HG03521 (cell line): ENCODE results near the gene SUCLA2.
"Not testable (repeated sequence)": the region's sequence is repeated elsewhere in the genome, so short reads cannot be mapped to it uniquely, and the experiment has no call there.

Source experiments
- ATAC-seq: cut with Tn5 transposase; IDR thresholded peaks from one replicate; pipeline ENCODE4 v1.9.1; 2021; ENCODE audit warnings: mild to moderate bottlenecking, moderate library complexity; ENCODE audit not compliant: unreplicated experiment

SUCLA2 gene

GRCh38 chr13:48001114-48001881 lies at the start of gene SUCLA2:
Gene SUCLA2, minus strand, starts transcription at chr13:48001273. Its CDS starts 4 bp downstream, at chr13:48001269.
- ATAC-seq: peak; percentile 98

GRCh38 chr13:48050550-48050949 lies 49.5 kb upstream of the SUCLA2 start:
- ATAC-seq: no peak

GRCh38 chr13:48043789-48044503 lies 42.9 kb upstream of the SUCLA2 start:
- ATAC-seq: no peak

- ATAC-seq: no peak
Measured at GRCh38 chr13:48042894-48043293, 41.8 kb upstream of the SUCLA2 start.

GRCh38 chr13:48040896-48041295 lies 39.8 kb upstream of the SUCLA2 start:
- ATAC-seq: no peak

GRCh38 chr13:48040049-48040448 lies 39.0 kb upstream of the SUCLA2 start:
- no peak for ATAC-seq

DNA sequence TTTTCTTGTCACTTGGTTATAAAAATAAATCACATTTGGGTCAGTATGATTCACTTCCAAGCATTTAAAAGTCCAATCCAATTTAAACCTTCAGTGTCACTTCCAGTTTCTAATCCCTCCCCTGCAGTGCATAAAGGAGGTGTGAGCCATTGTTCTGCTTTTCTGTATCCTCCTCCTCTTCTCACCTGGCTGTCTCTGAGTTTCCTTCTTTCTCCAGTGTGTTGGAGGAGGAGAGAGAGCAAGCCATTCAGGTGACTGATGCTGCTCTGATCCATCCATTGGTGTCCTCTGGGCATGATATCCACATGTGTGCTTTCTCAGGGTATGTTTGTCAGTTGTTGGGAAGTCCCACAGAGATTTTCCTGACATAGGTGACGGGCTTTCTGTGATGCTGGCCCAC lies 37.7 kb upstream of the SUCLA2 start:
- no peak for ATAC-seq

DNA sequence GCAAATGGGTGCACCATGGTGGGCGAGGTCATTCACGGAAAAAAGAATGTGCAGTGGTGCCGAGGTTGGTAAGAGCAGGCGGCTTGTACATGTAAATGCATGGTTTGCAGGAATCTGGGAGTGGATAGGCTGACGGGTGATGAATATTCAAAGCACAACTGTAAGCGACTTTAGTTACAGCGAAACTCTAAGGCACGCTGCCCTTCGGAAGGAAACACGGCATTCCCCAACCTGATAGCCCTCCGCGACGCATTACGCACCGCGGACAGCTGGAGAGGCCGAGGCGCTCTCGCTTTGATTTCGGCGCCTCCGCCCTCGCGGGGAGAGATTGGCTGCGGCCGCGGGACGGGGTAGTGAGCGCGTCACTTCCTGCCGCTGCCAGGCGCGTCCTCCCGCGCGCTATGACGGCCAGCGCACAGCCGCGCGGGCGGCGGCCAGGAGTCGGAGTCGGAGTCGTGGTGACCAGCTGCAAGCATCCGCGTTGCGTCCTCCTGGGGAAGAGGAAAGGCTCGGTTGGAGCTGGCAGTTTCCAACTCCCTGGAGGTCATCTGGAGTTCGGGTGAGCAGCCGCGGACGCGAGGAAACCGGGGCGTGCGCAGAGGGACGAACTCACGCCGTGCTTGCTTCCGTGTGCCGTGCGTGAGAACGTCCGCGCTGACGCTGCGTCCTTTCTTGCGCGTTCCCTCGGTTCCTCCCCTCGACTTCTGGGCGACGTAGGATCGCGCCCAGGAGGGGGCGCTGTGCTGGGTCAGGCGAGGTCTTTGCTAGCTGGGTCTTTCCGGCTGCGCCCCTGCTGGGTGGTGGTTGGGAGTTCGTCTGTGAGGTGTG lies 36.5 kb upstream of the SUCLA2 start, which contains the start of gene NUDT15:
NUDT15 (plus strand) TSS at position 381 of the 828 bp plus-strand sequence; CDS start at position 402, 21 bp downstream.
- peak; percentile 91 for ATAC-seq

DNA sequence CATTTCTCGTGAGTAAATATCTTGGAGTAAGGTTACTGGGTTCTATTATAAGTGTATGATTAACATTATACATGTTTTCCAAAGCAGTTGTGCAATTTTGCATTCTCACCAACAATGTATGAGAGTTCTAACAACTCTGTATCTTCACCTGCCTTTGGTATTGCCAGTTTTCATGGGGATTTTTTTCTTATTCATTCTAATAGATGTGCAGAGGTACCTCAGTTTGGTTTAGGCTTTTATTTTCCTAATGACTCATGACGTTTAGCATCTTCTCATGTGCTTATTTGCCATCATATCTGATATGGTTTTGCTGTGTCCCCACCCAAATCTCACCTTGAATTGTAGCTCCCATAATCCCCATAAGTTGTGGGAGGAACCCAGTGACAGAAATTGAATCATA lies 28.8 kb upstream of the SUCLA2 start:
- no peak for ATAC-seq

DNA sequence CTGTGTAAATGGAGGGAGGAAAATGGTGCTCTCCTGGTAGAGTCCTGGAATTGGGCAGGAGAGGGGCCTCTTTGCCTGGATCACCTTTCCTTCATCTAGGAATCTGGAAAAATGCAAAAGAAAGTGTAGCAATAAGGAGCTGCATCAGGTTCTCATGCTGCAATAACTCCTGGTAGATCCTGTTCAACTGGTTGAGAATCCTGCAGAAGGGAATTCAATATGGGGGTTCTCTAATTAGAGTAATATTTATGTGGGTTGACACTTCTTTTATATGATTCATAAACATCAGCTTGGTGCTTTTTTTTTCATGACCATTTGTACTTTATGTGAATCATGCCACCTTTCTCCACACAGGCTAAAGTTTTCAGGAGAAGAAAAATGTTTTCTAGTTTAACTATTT lies 27.0 kb upstream of the SUCLA2 start:
- no peak for ATAC-seq

GRCh38 chr13:48019796-48020195 lies 18.7 kb upstream of the SUCLA2 start:
- ATAC-seq: no peak

- no peak for ATAC-seq
Measured at GRCh38 chr13:48018637-48019036, 17.6 kb upstream of the SUCLA2 start.

DNA sequence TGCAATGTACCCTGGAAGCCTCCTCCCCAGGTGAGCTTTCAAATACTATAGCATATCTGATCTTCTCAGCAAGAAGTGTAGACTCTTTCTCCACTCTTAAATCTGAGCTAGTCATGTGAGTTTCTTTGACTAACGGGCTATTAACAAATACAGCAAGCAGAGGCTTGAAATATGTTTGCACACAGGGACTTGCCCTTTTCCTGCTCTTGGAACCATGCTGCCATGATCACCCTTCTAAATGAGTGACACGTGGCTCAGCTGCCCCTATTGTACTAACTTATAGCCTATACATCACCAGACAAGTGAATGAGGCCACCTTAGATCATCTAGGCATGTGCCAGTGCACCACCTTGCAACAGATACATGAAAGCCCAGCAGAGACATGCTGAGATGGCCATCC lies 13.3 kb upstream of the SUCLA2 start:
- ATAC-seq: no peak

- ATAC-seq: no peak
Measured at GRCh38 chr13:48012668-48013067, 11.6 kb upstream of the SUCLA2 start.

- ATAC-seq: no peak
Measured at GRCh38 chr13:48010698-48011097, 9.6 kb upstream of the SUCLA2 start.

DNA sequence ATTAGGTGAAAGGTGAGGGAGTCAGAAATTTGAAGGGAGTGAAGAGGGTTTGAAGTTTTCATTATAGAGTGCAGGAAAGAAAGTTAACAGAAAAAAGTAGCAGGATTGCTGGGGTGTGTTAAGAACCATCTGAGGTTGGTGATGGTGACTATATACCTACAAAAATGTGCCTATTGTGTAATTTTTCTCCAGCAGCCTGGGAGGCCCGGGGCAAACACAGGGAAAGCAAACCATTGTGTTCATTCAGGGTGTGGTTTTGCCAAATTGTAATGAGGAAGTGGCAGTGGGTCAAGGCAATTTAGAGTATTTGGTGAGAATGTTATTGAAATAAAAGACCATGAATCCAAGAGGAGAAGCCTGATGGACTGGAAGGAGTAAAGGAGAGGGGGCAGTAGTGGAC lies 8.2 kb upstream of the SUCLA2 start:
- ATAC-seq: no peak

GRCh38 chr13:48006396-48006795 lies 5.3 kb upstream of the SUCLA2 start:
- no peak for ATAC-seq

- ATAC-seq: no peak
Measured at GRCh38 chr13:48004201-48004600, 3.1 kb upstream of the SUCLA2 start.

DNA sequence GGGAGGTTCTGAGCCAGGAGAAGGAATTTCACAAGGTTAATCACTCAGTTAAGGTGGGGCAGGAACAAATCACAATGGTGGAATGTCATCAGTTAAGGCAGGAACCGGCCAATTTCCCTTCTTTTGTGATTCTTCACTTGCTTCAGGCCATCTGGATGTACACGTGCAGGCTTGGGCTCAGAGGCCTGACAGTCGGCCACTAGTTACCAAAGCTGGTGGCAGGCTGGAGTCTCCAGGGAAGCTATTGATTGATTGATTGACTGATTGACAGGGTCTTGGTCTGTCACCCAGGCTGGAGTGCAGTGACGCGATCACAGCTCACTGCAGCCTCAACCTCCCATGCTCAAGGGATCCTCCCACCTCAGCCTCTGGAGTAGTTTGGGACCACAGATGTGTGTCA lies 926 bp upstream of the SUCLA2 start:
- not testable (repeated sequence) for ATAC-seq

GRCh38 chr13:48000559-48001113 lies 437 bp downstream of the SUCLA2 start:
- ATAC-seq: no peak

DNA sequence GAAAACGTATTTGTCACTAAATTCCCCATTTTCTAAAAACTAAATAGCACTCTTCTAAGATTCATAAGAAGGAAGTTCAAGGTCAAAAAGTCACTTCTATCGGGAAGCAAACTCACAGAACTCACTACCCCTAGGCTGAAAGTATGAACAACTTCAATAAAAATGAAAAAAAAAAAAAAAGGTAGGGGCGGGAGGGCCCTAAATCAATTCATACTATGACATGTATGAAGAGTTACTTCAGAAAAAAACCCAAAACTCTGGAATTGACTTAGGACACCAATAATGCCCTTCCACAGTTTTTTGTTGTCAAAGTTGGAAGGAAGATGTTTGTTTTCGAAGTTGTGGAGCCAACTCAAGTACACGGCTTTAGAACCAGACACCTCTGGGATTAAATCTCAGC lies 1.1 kb downstream of the SUCLA2 start:
- no peak for ATAC-seq
